ENCODE measurements around the gene PTPRA. TPM values are rescaled to one million over a fixed set of nuclear protein-coding genes. Genes with fewer than 3 reads are reported as not detected.
A peak's percentile ranks its signal among the peaks of the same experiment; 100 is the strongest.

Gene PTPRA
- total RNA-seq, 4 donors from 2014 or later, result 50.7 to 96.7 (median 64.1) TPM

DNA sequence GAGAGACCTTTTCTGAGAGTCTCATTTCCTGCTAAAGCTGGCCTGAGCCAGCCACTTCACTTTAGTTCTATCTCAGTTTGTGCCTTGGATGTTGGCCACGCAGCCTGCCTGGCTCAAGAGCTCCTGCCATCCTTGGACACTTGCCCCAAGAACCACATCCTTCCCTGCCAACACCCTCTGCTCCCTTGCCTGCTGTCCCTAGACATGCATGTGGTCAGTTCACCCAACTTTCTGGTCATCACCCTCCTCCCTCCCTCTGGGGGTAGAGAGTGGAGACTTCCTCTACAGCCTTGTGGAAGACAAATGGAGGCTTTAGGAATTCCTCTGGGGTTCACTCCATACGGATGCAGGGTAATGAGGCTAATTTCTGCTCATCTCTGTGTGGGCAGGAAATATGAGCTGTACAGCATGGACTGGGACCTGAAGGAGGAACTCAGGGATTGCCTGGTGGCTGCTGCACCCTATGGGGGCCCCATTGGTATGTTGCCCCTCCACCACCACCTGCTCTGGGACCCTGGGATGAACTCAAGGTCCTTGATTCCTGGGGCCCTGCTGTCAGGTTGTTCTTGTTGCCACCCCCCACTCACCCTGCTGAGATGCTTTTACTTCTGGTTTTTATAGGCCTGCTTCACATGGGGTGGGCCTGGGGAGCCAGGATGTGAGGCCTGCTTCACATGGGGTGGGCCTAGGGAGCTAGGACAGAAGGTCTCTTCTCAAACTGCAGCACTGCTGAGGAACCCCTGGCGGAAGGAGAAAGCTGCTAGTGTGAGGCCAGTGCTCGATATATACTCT is 13.8 kb upstream of the PTPRA start:
- H3K4me3 ChIP-seq (ENCODE audit: low read depth, poor library complexity, severe bottlenecking), result no peak overlapping the region
- 86 to 90% methylated on average over 4 of the region's 4 CpGs for WGBS, 2 donors
- no peak for DNase-seq (ENCODE audit: low spot score in 2 of 2)
- intact Hi-C loops (cut with DNase I; ENCODE audit: low total_unique reads), result no loop called here
- TF ChIP-seq, protein P1, sequence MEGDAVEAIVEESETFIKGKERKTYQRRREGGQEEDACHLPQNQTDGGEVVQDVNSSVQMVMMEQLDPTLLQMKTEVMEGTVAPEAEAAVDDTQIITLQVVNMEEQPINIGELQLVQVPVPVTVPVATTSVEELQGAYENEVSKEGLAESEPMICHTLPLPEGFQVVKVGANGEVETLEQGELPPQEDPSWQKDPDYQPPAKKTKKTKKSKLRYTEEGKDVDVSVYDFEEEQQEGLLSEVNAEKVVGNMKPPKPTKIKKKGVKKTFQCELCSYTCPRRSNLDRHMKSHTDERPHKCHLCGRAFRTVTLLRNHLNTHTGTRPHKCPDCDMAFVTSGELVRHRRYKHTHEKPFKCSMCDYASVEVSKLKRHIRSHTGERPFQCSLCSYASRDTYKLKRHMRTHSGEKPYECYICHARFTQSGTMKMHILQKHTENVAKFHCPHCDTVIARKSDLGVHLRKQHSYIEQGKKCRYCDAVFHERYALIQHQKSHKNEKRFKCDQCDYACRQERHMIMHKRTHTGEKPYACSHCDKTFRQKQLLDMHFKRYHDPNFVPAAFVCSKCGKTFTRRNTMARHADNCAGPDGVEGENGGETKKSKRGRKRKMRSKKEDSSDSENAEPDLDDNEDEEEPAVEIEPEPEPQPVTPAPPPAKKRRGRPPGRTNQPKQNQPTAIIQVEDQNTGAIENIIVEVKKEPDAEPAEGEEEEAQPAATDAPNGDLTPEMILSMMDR (IDR thresholded peaks at IDR 0.05), result no peak
- no peak for TF ChIP-seq POLR2A (IDR thresholded peaks at IDR 0.05)

DNA sequence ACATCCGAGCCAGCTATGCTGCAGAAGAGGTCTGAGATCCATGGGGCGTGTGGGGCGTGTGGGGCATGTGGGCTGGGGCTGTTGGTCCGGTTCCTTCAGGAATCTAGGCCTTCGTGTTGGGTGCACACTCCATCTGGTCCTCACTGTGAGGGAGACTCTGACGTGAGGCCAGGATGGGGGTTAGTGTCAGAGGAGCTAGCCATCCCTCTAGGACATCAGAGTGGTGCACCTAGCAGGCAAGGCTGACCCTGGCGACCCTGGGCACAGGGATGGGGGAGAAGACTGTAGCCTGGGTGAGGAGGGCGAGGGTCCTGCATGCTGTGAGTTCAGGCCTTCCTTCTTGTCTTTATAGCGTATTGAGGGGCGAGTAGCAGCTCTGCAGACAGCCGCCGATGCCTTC is 8.7 kb upstream of the PTPRA start:
- DNase-seq (ENCODE audit: low spot score in 2 of 2), result peak in 1 of 2 donors; percentile 52
- no peak overlapping the region for H3K4me3 ChIP-seq (ENCODE audit: low read depth, poor library complexity, severe bottlenecking)
- no peak for TF ChIP-seq POLR2A (IDR thresholded peaks at IDR 0.05)
- TF ChIP-seq, protein P1 (IDR thresholded peaks at IDR 0.05), result no peak
- 94 to 97% methylated on average over 12 of the region's 12 CpGs for WGBS, 2 donors
- intact Hi-C loops (cut with DNase I; ENCODE audit: low total_unique reads), result no loop called here

DNA sequence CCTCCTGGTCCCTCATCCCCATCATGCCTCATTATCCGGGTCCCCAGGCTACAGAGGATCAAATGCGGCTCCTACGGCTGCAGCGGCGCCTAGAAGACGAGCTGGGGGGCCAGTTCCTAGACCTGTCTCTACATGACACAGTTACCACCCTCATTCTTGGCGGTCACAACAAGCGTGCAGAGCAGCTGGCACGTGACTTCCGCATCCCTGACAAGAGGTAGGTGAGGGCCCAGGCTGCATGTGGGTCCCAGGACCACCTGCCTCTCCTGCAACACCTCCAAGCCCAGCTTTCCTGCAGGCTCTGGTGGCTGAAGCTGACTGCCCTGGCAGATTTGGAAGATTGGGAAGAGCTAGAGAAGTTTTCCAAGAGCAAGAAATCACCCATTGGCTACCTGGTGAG is 8.2 kb upstream of the PTPRA start:
- no peak overlapping the region for H3K4me3 ChIP-seq (ENCODE audit: low read depth, poor library complexity, severe bottlenecking)
- no peak for TF ChIP-seq POLR2A (IDR thresholded peaks at IDR 0.05)
- TF ChIP-seq, protein P1 (IDR thresholded peaks at IDR 0.05), result no peak
- intact Hi-C loops (cut with DNase I; ENCODE audit: low total_unique reads), result no loop called here
- DNase-seq (ENCODE audit: low spot score in 2 of 2), result peak in 1 of 2 donors; percentile 62
- 95 to 96% methylated on average over 10 of the region's 10 CpGs for WGBS, 2 donors

DNA sequence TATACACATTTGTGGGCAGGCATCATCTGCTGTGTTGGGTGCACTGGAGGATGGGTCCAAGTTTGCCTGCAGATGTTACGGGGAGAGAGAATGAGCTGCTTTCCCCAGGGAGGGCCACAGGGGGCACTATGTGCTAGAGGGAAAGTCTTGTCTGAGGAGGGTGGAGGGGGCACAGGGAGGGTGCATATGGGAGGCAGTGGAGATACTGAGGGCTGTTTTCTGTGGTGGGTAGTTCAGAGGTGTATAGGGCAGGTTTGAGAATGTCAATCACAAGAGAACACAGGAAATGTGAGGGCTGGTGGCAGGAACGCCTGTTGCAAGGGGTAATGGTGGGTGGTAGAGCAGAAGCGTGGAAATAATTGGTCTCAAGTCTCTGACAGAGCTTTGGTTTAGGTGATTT is 7.7 kb upstream of the PTPRA start:
- TF ChIP-seq, protein P1 (IDR thresholded peaks at IDR 0.05), result no peak
- TF ChIP-seq POLR2A (IDR thresholded peaks at IDR 0.05), result no peak
- 93 to 96% methylated on average over 3 of the region's 3 CpGs for WGBS, 2 donors
- no peak overlapping the region for H3K4me3 ChIP-seq (ENCODE audit: low read depth, poor library complexity, severe bottlenecking)
- no peak for DNase-seq (ENCODE audit: low spot score in 2 of 2)
- intact Hi-C loops (cut with DNase I; ENCODE audit: low total_unique reads), result no loop called here

DNA sequence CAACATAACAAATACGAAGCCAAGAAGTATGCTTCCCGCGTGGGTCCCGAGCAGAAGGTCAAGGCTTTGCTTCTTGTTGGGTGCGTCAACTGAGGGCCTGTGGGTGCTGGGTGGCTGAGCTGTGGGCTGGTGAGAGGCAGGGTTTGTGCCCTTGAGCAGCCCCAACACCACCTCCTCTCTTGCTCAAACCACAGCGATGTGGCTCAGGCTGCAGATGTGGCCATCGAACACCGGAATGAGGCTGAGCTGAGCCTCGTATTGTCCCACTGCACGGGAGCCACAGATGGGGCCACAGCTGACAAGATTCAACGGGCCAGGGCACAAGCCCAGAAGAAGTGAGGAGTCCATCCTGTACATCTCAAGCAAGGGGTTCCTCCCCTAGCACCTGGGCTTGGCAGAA is 7.0 kb upstream of the PTPRA start:
- WGBS, 2 donors, result 93 to 96% methylated on average over 11 of the region's 11 CpGs
- intact Hi-C loops (cut with DNase I; ENCODE audit: low total_unique reads), result no loop called here
- peak in 1 of 2 donors; percentile 76 for DNase-seq (ENCODE audit: low spot score in 2 of 2)
- TF ChIP-seq, protein P1 (IDR thresholded peaks at IDR 0.05), result no peak
- no peak for TF ChIP-seq POLR2A (IDR thresholded peaks at IDR 0.05)
- H3K4me3 ChIP-seq (ENCODE audit: low read depth, poor library complexity, severe bottlenecking), result no peak overlapping the region
